Thyroid gland (tissue), 4 donors: Measurements from ENCODE around the gene PLCD3.

Source experiments
- POLR2A ChIP-seq, 2 donors: fragments of 450-650 bp; IDR thresholded peaks; one replicate each; pipeline ENCODE4 v1.6.1; 2017; ENCODE audit warnings: antibody characterized with exemption in 2 of 2, mild to moderate bottlenecking in 2 of 2, moderate library complexity in 1 of 2
- TF ChIP-seq, protein P1 (sequence below), 6 experiments: fragments of 200-600 bp in 3 of 6; fragments of 450-650 bp in 3 of 6; sonication (generic) in 3 of 6; IDR thresholded peaks; one replicate each; pipeline ENCODE4 v1.5.1; 2016 to 2019; ENCODE audit warnings: antibody characterized with exemption in 6 of 6, mild to moderate bottlenecking in 2 of 6, inconsistent platforms in 1 of 6, moderate library complexity in 1 of 6

- TF ChIP-seq, protein P1, sequence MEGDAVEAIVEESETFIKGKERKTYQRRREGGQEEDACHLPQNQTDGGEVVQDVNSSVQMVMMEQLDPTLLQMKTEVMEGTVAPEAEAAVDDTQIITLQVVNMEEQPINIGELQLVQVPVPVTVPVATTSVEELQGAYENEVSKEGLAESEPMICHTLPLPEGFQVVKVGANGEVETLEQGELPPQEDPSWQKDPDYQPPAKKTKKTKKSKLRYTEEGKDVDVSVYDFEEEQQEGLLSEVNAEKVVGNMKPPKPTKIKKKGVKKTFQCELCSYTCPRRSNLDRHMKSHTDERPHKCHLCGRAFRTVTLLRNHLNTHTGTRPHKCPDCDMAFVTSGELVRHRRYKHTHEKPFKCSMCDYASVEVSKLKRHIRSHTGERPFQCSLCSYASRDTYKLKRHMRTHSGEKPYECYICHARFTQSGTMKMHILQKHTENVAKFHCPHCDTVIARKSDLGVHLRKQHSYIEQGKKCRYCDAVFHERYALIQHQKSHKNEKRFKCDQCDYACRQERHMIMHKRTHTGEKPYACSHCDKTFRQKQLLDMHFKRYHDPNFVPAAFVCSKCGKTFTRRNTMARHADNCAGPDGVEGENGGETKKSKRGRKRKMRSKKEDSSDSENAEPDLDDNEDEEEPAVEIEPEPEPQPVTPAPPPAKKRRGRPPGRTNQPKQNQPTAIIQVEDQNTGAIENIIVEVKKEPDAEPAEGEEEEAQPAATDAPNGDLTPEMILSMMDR (IDR thresholded peaks at IDR 0.05): no peak
- TF ChIP-seq POLR2A (IDR thresholded peaks at IDR 0.05): no peak
Observed at GRCh38 chr17:45145035-45145389, 12.7 kb upstream of the PLCD3 start.
